GM19463 (cell line): ENCODE data around the gene TUBG2.
A peak's percentile ranks its signal among the peaks of the same experiment; 100 is the strongest.

Source experiments
- ATAC-seq: cut with Tn5 transposase; IDR thresholded peaks from one replicate; pipeline ENCODE4 v1.9.1; 2021; ENCODE audit warnings: mild to moderate bottlenecking, moderate library complexity; ENCODE audit not compliant: unreplicated experiment

The TUBG2 gene

DNA sequence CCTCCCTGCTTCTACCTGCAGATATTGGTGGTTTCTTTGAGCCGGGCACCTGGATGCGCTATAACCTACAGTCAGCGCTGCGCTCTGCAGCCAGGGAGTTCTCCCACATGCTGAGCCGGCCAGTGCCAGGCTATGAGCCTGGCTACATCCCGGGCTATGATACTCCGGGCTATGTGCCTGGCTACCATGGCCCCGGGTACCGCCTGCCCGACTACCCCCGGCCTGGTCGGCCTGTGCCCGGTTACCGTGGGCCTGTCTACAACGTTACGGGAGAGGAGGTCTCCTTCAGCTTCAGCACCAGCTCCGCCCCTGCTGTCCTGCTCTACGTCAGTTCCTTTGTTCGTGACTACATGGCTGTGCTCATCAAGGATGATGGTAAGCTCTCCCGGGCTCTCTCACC is 36.4 kb downstream of the TUBG2 start:
- ATAC-seq = no peak

DNA sequence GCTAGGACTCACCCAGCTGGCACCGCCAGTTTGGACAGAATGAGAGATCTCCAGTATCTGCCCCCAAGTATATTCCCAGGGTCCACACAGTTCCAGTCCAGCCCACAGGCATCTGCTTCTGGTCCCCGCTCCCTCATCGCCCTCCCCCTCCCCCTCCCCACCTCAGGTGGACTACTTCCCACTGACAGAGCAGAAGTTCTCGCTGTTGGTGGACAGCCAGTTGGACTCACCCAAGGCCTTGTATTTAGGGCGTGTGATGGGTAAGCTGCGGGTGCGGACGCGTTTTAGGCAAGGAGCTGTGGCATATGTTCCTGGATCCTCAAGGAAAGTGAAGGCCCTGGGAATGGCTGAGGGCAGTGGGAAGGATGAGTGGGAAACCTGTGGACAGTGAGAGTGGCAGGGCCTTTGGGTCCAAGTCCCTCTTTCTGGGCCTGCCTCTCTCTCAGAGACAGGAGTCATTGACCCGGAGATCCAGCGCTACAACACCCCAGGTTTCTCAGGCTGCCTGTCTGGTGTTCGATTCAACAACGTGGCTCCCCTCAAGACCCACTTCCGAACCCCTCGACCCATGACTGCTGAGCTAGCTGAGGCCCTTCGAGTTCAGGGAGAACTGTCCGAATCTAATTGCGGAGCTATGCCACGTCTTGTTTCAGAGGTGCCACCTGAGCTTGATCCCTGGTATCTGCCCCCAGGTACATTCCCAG is 38.2 kb downstream of the TUBG2 start:
- no peak for ATAC-seq

DNA sequence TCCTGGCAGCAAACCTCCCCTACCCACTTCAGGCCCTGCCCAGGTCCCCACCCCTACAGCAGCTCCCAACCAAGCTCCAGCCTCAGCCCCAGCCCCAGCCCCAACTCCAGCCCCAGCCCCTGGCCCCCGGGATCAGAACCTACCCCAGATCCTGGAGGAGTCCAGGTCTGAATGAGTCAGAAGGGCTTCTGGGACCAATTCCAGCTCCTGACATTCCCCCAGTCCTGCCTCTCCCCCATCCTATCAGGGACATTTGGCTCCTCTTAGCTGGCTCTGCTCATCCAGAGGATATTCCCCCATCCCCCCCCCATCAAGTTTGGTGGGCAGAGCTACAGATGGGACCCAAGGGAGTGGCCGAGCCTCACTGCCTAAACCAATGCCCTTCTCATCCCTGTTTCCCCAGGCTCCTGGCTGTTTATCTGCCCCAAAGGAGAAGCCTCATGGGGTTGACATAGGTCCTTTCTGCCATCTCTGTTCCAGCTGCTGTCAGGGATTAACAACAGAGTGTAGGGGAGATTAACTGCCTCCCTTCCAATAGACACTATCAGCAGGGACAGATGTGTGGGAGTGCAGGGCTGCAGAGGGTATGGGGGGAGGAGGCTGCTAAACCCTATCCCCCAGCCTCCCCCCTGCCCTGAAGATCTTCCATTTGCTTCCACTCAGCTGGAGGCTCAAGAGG is 39.8 kb downstream of the TUBG2 start:
- ATAC-seq = no peak

DNA sequence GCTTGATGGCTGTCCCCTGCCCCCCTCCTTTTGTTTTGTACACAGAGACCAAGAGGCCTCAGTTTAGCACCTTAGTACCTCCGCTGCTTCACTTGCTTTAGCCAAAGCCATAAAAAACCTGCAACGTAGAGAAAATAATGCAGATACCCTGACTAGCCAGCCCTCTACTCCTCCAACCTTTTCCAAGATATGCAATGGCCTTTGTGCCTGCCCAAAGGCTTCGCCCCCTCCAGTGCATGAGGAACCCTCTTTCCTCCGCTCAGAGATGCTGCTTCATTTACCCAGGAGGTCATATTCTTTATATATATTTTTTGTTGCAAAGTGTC is 40.3 kb downstream of the TUBG2 start:
- ATAC-seq = no peak

DNA sequence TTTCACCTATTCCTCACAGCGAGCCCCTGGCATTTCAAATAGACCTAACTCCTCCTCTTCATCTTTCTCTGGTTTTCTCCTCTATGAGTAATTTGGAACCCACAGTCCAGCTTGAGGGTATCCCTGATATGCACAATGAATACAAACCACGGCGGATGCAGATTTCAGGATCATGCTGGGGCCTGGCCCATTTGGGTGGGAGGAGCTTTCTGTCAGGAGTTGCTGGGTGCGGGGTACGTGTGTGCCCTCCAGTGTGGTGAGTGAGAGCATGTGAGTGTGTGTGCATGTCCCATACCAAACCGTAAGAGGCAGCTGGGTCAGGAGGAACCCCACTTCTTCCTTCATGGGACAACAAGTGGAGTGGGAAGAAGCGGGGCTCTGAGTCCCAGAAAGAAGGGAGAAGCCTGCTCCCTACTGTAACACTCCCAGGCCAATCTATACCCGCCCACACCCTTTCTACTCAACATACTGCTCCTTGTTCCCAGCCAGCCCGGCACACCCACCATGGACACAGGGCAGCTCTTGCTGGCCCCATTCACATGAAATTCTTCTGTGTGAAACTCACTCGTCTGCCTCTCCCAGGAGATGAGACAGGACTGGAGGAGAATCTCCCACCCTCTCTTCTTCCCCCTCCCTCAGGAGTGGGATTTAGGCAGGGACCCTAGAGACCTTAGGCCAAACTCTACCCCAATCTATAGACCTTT is 41.7 kb downstream of the TUBG2 start:
- ATAC-seq = no peak

DNA sequence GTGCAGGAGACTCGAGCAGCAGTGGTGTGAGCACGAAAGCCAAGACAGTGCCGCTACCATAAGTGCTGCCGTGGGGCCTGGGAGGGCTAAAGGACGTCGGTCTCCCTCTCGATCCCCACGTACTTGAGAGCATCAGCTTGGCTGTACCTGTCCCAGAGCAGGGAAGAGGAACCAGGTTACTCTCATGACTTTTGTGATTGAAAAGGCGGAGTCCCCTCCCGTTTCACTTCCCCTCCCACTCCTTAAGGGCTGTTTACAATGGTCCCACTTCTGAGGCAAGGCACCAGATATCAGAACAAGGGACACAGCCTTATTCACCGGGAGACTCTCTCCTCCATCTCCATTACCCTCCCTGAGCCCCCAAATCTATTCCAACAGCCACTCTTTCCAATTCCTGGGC is 43.4 kb downstream of the TUBG2 start:
- ATAC-seq = no peak

DNA sequence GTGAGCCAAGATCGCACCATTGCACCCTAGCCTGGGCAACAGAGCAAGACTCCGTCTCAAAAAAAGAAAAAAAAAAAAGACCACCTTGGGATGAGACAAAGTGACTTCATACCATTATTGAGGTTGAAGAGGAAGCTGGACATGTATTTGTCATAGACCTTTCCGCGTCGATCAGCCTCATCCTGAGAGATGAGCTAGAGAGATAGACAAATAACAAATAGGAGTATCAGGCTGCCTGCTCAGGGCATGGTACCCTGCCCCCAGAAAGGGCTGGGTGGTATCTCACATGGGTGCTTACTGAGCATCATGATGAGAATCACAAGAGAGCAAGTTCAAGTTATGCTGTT is 45.4 kb downstream of the TUBG2 start:
- ATAC-seq = peak; percentile 10

DNA sequence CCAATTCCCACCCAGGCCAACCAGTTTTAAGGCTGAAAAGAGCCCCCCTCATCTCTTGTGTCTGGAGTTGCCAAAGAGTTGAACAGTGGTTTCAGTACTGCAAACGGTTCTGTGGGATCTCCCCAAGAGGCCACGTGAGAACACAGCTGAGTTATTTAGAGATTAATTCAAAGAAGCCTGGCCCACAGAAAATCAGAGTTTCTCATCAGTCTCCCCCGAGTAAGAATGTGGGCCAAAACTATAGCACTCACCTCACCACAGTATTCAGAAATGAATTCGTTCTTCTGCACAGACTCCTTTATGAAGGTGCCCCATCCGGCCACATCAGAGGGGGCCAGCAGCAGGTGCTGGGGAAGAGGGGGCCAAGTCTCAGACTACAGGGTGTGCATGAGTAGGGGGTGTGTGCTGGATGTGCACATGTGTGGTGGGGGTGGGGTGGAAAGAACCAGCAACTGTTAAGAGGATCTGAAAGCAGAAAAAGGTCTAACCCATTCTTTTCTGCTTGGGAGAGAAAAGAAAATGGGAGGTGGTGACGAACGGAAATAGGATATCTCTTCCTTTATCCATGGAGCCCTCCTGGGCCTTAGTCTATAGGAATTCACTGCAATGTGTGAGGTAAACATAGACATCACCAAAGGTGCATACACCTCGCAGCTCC is 45.9 kb downstream of the TUBG2 start:
- ATAC-seq = peak; percentile 75

DNA sequence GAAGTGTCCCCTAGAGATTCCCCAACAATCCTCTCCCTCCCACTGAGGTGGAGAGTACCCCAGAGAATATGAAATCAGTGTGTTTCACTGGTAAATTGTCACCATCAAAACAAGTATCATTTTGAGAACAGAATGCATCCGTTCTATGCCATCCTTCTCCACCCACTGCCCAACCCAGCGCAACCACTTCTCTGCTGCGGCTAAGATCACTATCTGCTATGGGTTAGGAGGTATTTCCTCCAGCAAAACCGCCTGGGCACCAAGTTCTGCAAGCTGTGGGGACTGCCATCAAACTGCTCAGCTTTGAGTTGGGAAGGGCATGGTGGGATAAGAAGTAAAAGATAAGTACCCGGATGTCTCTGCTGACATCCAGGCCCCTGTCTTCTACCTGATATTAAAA is 47.6 kb downstream of the TUBG2 start:
- ATAC-seq = no peak

DNA sequence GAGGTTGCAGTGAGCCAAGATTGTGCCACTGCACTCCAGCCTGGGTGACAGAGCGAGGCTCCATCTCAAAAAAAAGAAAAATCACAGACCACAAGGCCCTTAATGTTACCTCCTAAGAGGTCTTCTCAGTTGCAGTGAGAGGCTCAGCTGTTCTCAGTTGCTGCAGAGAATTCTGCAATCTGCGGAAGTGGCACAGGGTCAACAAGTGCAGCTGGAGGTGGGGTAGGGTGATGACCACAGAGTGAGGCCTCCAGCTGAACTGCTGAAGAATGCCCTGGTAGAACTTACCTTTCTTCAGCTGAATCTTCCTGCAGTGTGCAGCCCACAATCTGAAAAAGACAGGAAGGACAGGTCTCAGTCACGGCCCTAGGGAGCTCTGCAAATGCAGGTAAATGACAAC is 49.5 kb downstream of the TUBG2 start:
- no peak for ATAC-seq

GRCh38 chr17:42709561-42709960 is 50.5 kb downstream of the TUBG2 start:
- ATAC-seq = no peak
